Measurements from ENCODE around the gene CLSTN2. TPM values are rescaled to one million over a fixed set of nuclear protein-coding genes. Genes with fewer than 3 reads are reported as not detected.

The CLSTN2 gene
- total and polyA plus RNA-seq, 4 donors = 0.09 to 2.2 (median 0.55) TPM

- WGBS = 74% methylated on average over 4 of the region's 4 CpGs
Measured at GRCh38 chr3:140103986-140104645, 169.1 kb downstream of the CLSTN2 start.

More at GRCh38 chr3:140103986-140104645, 169.1 kb downstream of the CLSTN2 start:
- H3K4me3 ChIP-seq (ENCODE audit: low read depth in 1 of 3, low read length in 3 of 3) = no peak overlapping the region
- H3K36me3 ChIP-seq (ENCODE audit: control insufficient read depth in 4 of 4, insufficient read depth in 3 of 4, low read depth in 1 of 4, low read length in 3 of 4) = no peaks in the 10 kb centered on the region
- no peak overlapping the region for H3K27ac ChIP-seq (ENCODE audit: low read depth in 1 of 2, low read length in 2 of 2)
- no peaks in the 10 kb centered on the region for H3K9me3 ChIP-seq (ENCODE audit: control insufficient read depth in 4 of 4, low read length in 3 of 4)
- no peak for TF ChIP-seq JUND (IDR thresholded peaks at IDR 0.05)
- TF ChIP-seq GABPA (IDR thresholded peaks at IDR 0.05 in 1 of 2, conservative IDR thresholded peaks at IDR 0.05 in 1 of 2) = no peak
- TF ChIP-seq SP1 (IDR thresholded peaks at IDR 0.05) = no peak
- TF ChIP-seq FOXA1 (IDR thresholded peaks at IDR 0.05) = no peak
- TF ChIP-seq ATF3 (IDR thresholded peaks at IDR 0.05) = no peak
- no peak for TF ChIP-seq HNF4A (conservative IDR thresholded peaks at IDR 0.05)
- TF ChIP-seq TAF1 (conservative IDR thresholded peaks at IDR 0.05) = no peak
- no peak for TF ChIP-seq FOXA2 (IDR thresholded peaks at IDR 0.05)
- no peak for TF ChIP-seq EGR1 (IDR thresholded peaks at IDR 0.05; ENCODE audit: low read depth in 2 of 2)
- no peak for TF ChIP-seq YY1 (IDR thresholded peaks at IDR 0.05)
- TF ChIP-seq RAD21 (IDR thresholded peaks at IDR 0.05) = no peak
- TF ChIP-seq REST (IDR thresholded peaks at IDR 0.05) = no peak
- no peak for TF ChIP-seq RXRA (IDR thresholded peaks at IDR 0.05)
- TF ChIP-seq CTCF (IDR thresholded peaks at IDR 0.05; ENCODE audit: low read depth, low read length, missing input control) = no peak
- TF ChIP-seq ZBTB33 (IDR thresholded peaks at IDR 0.05) = no peak
- TF ChIP-seq HNF4G (IDR thresholded peaks at IDR 0.05) = no peak
- TF ChIP-seq NR2F2 (IDR thresholded peaks at IDR 0.05) = no peak
- H3K27me3 ChIP-seq (ENCODE audit: control insufficient read depth in 4 of 4, insufficient read depth in 4 of 4, low read length in 3 of 4) = no peaks in the 10 kb centered on the region
- DNase-seq (ENCODE audit: low spot score) = no peak
- H3K4me1 ChIP-seq (ENCODE audit: control insufficient read depth in 4 of 4, insufficient read depth in 4 of 4, low read length in 3 of 4) = no peaks in the 10 kb centered on the region
- H3K9ac ChIP-seq (ENCODE audit: low read depth in 1 of 2, low read length in 2 of 2) = no peak overlapping the region
